Stomach (tissue), 9 donors: ENCODE results near the gene GRIK5. TPM values are rescaled to one million over a fixed set of nuclear protein-coding genes. Genes with fewer than 3 reads are reported as not detected.

Experiments
- DNase-seq, 2 donors: peaks; one replicate each; pipeline versions ENCODE4 v3.0.0 to v3.0.0-alpha.2; 2013 to 2019
- H3K27ac ChIP-seq, 5 donors: fragments of 200-600 bp in 4 of 5; sonication (generic) in 4 of 5; one replicate each; pipeline ENCODE4 v1.5.1; 2013 to 2019; ENCODE audit warnings: mild to moderate bottlenecking in 1 of 5, moderate library complexity in 1 of 5
- H3K27me3 ChIP-seq, 3 donors: fragments of 200-600 bp; sonication (generic); one replicate each; pipeline ENCODE4 v1.5.1; 2017 to 2019; ENCODE audit warnings: mixed run types in 1 of 3
- H3K36me3 ChIP-seq, 4 donors: fragments of 200-600 bp; sonication (generic); 1 replicate in 3 of 4; 2 replicates in 1 of 4; pipeline ENCODE4 v1.5.1; 2016 to 2019
- H3K4me1 ChIP-seq, 4 donors: fragments of 200-600 bp; sonication (generic); one replicate each; pipeline ENCODE4 v1.5.1; 2016 to 2019
- H3K4me3 ChIP-seq, 4 donors: fragments of 200-600 bp; sonication (generic) in 3 of 4; one replicate each; pipeline ENCODE4 v1.5.1; 2016 to 2019; ENCODE audit warnings: mild to moderate bottlenecking in 1 of 4
- H3K9me3 ChIP-seq, 4 donors: fragments of 200-600 bp; sonication (generic); one replicate each; pipeline ENCODE4 v1.5.1; 2016 to 2019
- CTCF ChIP-seq, 7 experiments: fragments of 450-650 bp in 4 of 7; fragments of 200-600 bp in 3 of 7; sonication (generic) in 3 of 7; IDR thresholded peaks; one replicate each; pipeline ENCODE4 v1.5.1; 2016 to 2019; ENCODE audit warnings: antibody characterized with exemption in 7 of 7, control low read depth in 2 of 7, mild to moderate bottlenecking in 1 of 7
- EP300 ChIP-seq: sonication (generic); formaldehyde crosslinking; IDR thresholded peaks from one replicate; pipeline ENCODE4 v1.6.1; 2017; ENCODE audit warnings: antibody characterized with exemption
- POLR2A ChIP-seq, 4 donors: fragments of 450-650 bp; IDR thresholded peaks; one replicate each; pipeline ENCODE4 v1.6.1; 2016; ENCODE audit warnings: antibody characterized with exemption in 4 of 4, control low read depth in 2 of 4, mild to moderate bottlenecking in 1 of 4, moderate library complexity in 1 of 4
- POLR2AphosphoS5 ChIP-seq, 3 donors: sonication (generic); formaldehyde crosslinking; IDR thresholded peaks; one replicate each; pipeline ENCODE4 v1.6.1; 2016; ENCODE audit warnings: antibody characterized with exemption in 3 of 3
- WGBS, 5 donors: extraction: QIAGEN DNeasy Blood & Tissue Kit in 3 of 5; methylation state at CpG; one replicate each; pipeline versions ENCODE4 v1.1.5 to v1.1.7; 2013 to 2018; 5-methylcytosine and 5-hydroxymethylcytosine counted together
- intact Hi-C: fragments of 100-400 bp; cut with DNase I; formaldehyde crosslinking; loops from one replicate; pipeline ENCODE4 v1.15.1; 2023; ENCODE audit warnings: low total_unique reads
- polyA plus RNA-seq, 3 donors: library from polyadenylated mRNA; stranded (reverse); fragments of 200-250 nt; gene quantifications; one replicate each; pipeline ENCODE4 v1.2.3, GENCODE V29; 2013
- total RNA-seq, 5 donors: library from RNA; depleted of rRNA; stranded (reverse); fragments of >200 nt; gene quantifications; one replicate each; pipeline versions ENCODE4 v1.1.0 to v1.2.3, GENCODE V29; 2014 to 2016
- donor health status: healthy with polysubstance abuse.
- donor health status: Bipolar disorder and iron deficiency.
- donor health status: healthy.

Gene GRIK5
- total and polyA plus RNA-seq, 8 donors, result 0.92 to 74.1 (median 4.2) TPM

GRCh38 chr19:42006569-42006968 lies 63.4 kb downstream of the GRIK5 start:
- no peak for TF ChIP-seq POLR2AphosphoS5 (IDR thresholded peaks at IDR 0.05)

GRCh38 chr19:42005504-42005903 lies 64.5 kb downstream of the GRIK5 start:
- 87 to 95% (median 94%) methylated on average over 22 of the region's 22 CpGs for WGBS, 5 donors
- intact Hi-C loops, result no loop called here
- Histone ChIP-seq H3K4me1 (no peaks in the 10 kb centered on the region), H3K36me3 (peaks cover 0 to 14% (median 7%) of the 10 kb centered on the region in 4 donors), H3K4me3 (no peak overlapping the region), H3K9me3 (no peaks in the 10 kb centered on the region), H3K27me3 (peaks cover 0 to 43% (median 26%) of the 10 kb centered on the region in 3 donors), H3K27ac (no peak overlapping the region)
- no peak for TF ChIP-seq POLR2A (IDR thresholded peaks at IDR 0.05)
- TF ChIP-seq CTCF (IDR thresholded peaks at IDR 0.05), result no peak
- no peak for TF ChIP-seq POLR2AphosphoS5 (IDR thresholded peaks at IDR 0.05)
- no peak for DNase-seq

More at GRCh38 chr19:42006569-42006968, 63.4 kb downstream of the GRIK5 start:
- Histone ChIP-seq H3K4me1 (no peaks in the 10 kb centered on the region), H3K27me3 (peaks cover 0 to 32% (median 16%) of the 10 kb centered on the region in 3 donors), H3K36me3 (peaks cover 0 to 14% (median 7%) of the 10 kb centered on the region in 4 donors), H3K9me3 (no peaks in the 10 kb centered on the region), H3K4me3 (no peak overlapping the region), H3K27ac (no peak overlapping the region)
- intact Hi-C loops, result no loop called here
- no peak for DNase-seq
- 82 to 89% (median 88%) methylated on average over 6 to 13 of the region's 13 CpGs for WGBS, 5 donors

- no peak for TF ChIP-seq EP300
- no peak for TF ChIP-seq POLR2A (IDR thresholded peaks at IDR 0.05)
- TF ChIP-seq POLR2AphosphoS5 (IDR thresholded peaks at IDR 0.05), result no peak
- TF ChIP-seq CTCF (IDR thresholded peaks at IDR 0.05), result no peak
- peaks cover 4 to 61% (median 44%) of the 10 kb centered on the region in 3 donors for H3K27me3 ChIP-seq
- H3K9me3 ChIP-seq, result no peaks in the 10 kb centered on the region
- intact Hi-C loops, result no loop called here
- peaks cover under 1 to 4% (median 4%) of the 10 kb centered on the region in 4 donors for H3K4me1 ChIP-seq
- no peak overlapping the region for H3K4me3 ChIP-seq
- 74 to 81% (median 76%) methylated on average over 18 to 21 of the region's 21 CpGs for WGBS, 5 donors
- no peak for DNase-seq
- peaks cover 0 to 14% (median 7%) of the 10 kb centered on the region in 4 donors for H3K36me3 ChIP-seq
- H3K27ac ChIP-seq, result no peak overlapping the region
Measured at GRCh38 chr19:42003506-42004294, 66.3 kb downstream of the GRIK5 start.

GRCh38 chr19:41999878-42000208 lies 70.2 kb downstream of the GRIK5 start:
- peaks cover 10 to 23% (median 19%) of the 10 kb centered on the region in 4 donors for H3K4me1 ChIP-seq
- no peaks in the 10 kb centered on the region for H3K36me3 ChIP-seq
- H3K27ac ChIP-seq, result no peak overlapping the region
- no peak for DNase-seq
- TF ChIP-seq EP300 (no peak), CTCF (IDR thresholded peaks at IDR 0.05) (no peak), POLR2AphosphoS5 (IDR thresholded peaks at IDR 0.05) (no peak), POLR2A (IDR thresholded peaks at IDR 0.05) (no peak)
- H3K27me3 ChIP-seq, result peaks cover 4 to 89% (median 76%) of the 10 kb centered on the region in 3 donors
- no peak overlapping the region for H3K4me3 ChIP-seq
- intact Hi-C loops, result no loop called here
- WGBS, 5 donors, result 70 to 81% (median 72%) methylated on average over 7 of the region's 7 CpGs
- no peaks in the 10 kb centered on the region for H3K9me3 ChIP-seq
